Measurements from ENCODE around the gene SHISA5. TPM values are rescaled to one million over a fixed set of nuclear protein-coding genes. Genes with fewer than 3 reads are reported as not detected.
A peak's percentile ranks its signal among the peaks of the same experiment; 100 is the strongest.
"Not testable (repeated sequence)": the region's sequence is repeated elsewhere in the genome, so short reads cannot be mapped to it uniquely, and the experiment has no call there.

The SHISA5 gene
- polyA plus RNA-seq, 4 donors: 68.2 to 220 (median 106) TPM

DNA sequence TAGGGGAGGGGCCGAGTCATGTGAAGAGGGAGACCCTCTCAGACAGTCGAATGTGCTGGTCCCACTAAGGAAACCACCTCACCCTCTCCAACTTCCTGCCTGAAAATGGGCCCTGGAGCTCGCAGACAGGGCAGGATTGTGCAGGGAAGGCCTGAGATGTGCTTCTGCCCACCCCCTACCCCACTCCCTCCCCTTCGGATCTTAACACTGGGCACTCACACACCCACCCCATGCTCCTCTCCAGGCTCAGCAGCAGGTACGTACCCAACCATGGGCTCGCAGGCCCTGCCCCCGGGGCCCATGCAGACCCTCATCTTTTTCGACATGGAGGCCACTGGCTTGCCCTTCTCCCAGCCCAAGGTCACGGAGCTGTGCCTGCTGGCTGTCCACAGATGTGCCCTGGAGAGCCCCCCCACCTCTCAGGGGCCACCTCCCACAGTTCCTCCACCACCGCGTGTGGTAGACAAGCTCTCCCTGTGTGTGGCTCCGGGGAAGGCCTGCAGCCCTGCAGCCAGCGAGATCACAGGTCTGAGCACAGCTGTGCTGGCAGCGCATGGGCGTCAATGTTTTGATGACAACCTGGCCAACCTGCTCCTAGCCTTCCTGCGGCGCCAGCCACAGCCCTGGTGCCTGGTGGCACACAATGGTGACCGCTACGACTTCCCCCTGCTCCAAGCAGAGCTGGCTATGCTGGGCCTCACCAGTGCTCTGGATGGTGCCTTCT is 37.4 kb downstream of the SHISA5 start:
- 6 to 19% (median 6%) methylated on average over 19 of the region's 19 CpGs for WGBS, 3 donors
- peaks cover 14 to 56% (median 16%) of the 10 kb centered on the region in 3 donors for H3K4me1 ChIP-seq (ENCODE audit: control insufficient read depth in 3 of 3, insufficient read depth in 2 of 3, low read depth in 1 of 3, low read length in 2 of 3)
- H3K9me3 ChIP-seq (ENCODE audit: control insufficient read depth in 2 of 2, insufficient read depth in 1 of 2, low read depth in 1 of 2, low read length in 1 of 2): no peaks in the 10 kb centered on the region

DNA sequence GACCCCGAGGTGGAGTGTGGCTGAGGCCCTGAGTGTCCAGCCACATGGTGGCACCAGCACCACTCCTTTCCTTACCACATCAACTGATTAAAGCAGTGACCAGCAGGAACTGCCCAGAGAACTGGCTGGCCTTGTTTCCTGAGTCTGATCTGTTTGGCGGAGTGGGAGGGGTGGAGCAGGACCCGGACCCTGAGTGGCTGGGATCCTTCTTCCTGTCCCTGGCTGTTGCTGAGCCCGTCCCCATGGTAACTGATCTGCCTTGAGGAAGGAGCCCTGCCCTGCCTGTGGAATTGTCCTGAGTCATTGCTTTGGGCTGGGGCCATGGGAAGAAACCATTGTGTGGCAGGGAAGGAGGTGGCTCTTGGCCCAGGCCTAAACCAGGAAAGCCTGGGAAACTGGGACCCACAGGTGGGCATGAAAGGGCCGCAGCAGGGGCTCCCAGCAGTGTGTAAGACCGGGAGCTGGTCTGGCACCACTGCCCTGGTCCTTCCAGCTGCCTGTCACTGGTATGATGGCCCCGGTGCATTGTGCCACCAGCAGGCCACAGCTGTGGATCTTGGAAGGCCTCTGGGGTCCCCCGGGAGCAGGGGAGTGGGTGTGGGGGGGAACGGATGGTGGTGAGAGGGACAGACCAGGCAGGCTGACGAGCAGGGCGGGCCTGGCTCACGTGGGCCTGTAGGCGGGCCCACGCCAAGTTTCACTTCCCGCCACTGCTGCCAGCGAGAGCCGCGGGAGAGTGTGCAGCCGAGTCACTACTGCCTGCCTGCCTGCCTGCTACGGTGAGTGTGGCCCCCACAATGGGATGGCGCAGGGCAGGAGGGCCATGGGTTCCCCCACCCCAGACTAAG is 38.2 kb downstream of the SHISA5 start:
- 2 to 3% (median 2%) methylated on average over 18 to 21 of the region's 21 CpGs for WGBS, 3 donors
- peaks cover 14 to 51% (median 16%) of the 10 kb centered on the region in 3 donors for H3K4me1 ChIP-seq (ENCODE audit: control insufficient read depth in 3 of 3, insufficient read depth in 2 of 3, low read depth in 1 of 3, low read length in 2 of 3)
- FAIRE-seq: no peak

More for the DNA sequence above, 37.4 kb downstream of the SHISA5 start:
- FAIRE-seq (no peak), DNase-seq (peak in 1 of 2 donors; percentile 29)
- Histone ChIP-seq H3K36me3 (ENCODE audit: control insufficient read depth in 3 of 3, insufficient read depth in 2 of 3, low read depth in 1 of 3, low read length in 3 of 3) (peaks cover 0 to 77% (median 0%) of the 10 kb centered on the region in 3 donors), H3K27ac (ENCODE audit: low read depth in 1 of 3, low read length in 2 of 3) (peak overlapping the region; percentile 96 to 98 (median 98)), H3K4me3 (ENCODE audit: low read depth in 1 of 3, low read length in 3 of 3) (peak overlapping the region; percentile 52 to 70 (median 53)), H3K27me3 (ENCODE audit: control insufficient read depth in 3 of 3, insufficient read depth in 3 of 3, low read length in 3 of 3) (no peaks in the 10 kb centered on the region)

GRCh38 chr3:48465237-48465530 is 38.8 kb downstream of the SHISA5 start:
- Histone ChIP-seq H3K4me1 (ENCODE audit: control insufficient read depth in 3 of 3, insufficient read depth in 2 of 3, low read depth in 1 of 3, low read length in 2 of 3) (peaks cover 13 to 45% (median 14%) of the 10 kb centered on the region in 3 donors), H3K27ac (ENCODE audit: low read depth in 1 of 3, low read length in 2 of 3) (peak overlapping the region; percentile 96 to 98 (median 98)), H3K4me3 (ENCODE audit: low read depth in 1 of 3, low read length in 3 of 3) (no peak overlapping the region), H3K27me3 (ENCODE audit: control insufficient read depth in 3 of 3, insufficient read depth in 3 of 3, low read length in 3 of 3) (no peaks in the 10 kb centered on the region), H3K36me3 (ENCODE audit: control insufficient read depth in 3 of 3, insufficient read depth in 2 of 3, low read depth in 1 of 3, low read length in 3 of 3) (peaks cover 0 to 80% (median 2%) of the 10 kb centered on the region in 3 donors), H3K9me3 (ENCODE audit: control insufficient read depth in 2 of 2, insufficient read depth in 1 of 2, low read depth in 1 of 2, low read length in 1 of 2) (no peaks in the 10 kb centered on the region)
- 17 to 47% (median 24%) methylated on average over 7 of the region's 7 CpGs for WGBS, 3 donors
- FAIRE-seq (no peak), DNase-seq (no peak)

More for the DNA sequence above, 38.2 kb downstream of the SHISA5 start:
- DNase-seq: peak; percentile 97 to 99
- no peaks in the 10 kb centered on the region for H3K27me3 ChIP-seq (ENCODE audit: control insufficient read depth in 3 of 3, insufficient read depth in 3 of 3, low read length in 3 of 3)
- H3K27ac ChIP-seq (ENCODE audit: low read depth in 1 of 3, low read length in 2 of 3): peak overlapping the region; percentile 96 to 98 (median 98)
- peak overlapping the region; percentile 52 to 70 (median 53) for H3K4me3 ChIP-seq (ENCODE audit: low read depth in 1 of 3, low read length in 3 of 3)
- H3K9me3 ChIP-seq (ENCODE audit: control insufficient read depth in 2 of 2, insufficient read depth in 1 of 2, low read depth in 1 of 2, low read length in 1 of 2): no peaks in the 10 kb centered on the region
- peaks cover 0 to 80% (median 0%) of the 10 kb centered on the region in 3 donors for H3K36me3 ChIP-seq (ENCODE audit: control insufficient read depth in 3 of 3, insufficient read depth in 2 of 3, low read depth in 1 of 3, low read length in 3 of 3)

DNA sequence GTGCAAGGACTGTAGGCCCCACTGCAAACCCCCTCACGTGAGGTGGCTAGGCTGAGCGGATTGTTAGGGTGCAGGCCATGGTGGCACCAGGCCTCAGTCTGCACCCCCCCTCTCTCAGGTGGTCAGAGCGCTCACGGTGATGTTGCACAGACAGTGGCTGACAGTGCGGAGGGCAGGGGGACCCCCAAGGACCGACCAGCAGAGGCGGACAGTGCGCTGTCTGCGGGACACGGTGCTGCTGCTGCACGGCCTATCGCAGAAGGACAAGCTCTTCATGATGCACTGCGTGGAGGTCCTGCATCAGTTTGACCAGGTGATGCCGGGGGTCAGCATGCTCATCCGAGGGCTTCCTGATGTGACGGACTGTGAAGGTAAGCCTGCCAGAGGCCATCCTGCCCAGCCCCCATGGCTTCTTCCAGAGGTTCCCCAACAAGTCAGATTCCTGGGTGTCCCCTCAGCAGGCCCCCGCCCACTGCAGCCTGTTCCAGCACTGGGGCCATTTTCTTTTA is 39.2 kb downstream of the SHISA5 start:
- Histone ChIP-seq H3K4me3 (ENCODE audit: low read depth in 1 of 3, low read length in 3 of 3) (no peak overlapping the region), H3K36me3 (ENCODE audit: control insufficient read depth in 3 of 3, insufficient read depth in 2 of 3, low read depth in 1 of 3, low read length in 3 of 3) (peaks cover 0 to 80% (median 5%) of the 10 kb centered on the region in 3 donors), H3K4me1 (ENCODE audit: control insufficient read depth in 3 of 3, insufficient read depth in 2 of 3, low read depth in 1 of 3, low read length in 2 of 3) (peaks cover 12 to 41% (median 14%) of the 10 kb centered on the region in 3 donors), H3K9me3 (ENCODE audit: control insufficient read depth in 2 of 2, insufficient read depth in 1 of 2, low read depth in 1 of 2, low read length in 1 of 2) (no peaks in the 10 kb centered on the region), H3K27ac (ENCODE audit: low read depth in 1 of 3, low read length in 2 of 3) (peak overlapping the region; percentile 96 to 98 (median 98)), H3K27me3 (ENCODE audit: control insufficient read depth in 3 of 3, insufficient read depth in 3 of 3, low read length in 3 of 3) (no peaks in the 10 kb centered on the region)
- no peak for FAIRE-seq
- DNase-seq: no peak
- WGBS, 3 donors: 93 to 95% (median 94%) methylated on average over 17 of the region's 17 CpGs

DNA sequence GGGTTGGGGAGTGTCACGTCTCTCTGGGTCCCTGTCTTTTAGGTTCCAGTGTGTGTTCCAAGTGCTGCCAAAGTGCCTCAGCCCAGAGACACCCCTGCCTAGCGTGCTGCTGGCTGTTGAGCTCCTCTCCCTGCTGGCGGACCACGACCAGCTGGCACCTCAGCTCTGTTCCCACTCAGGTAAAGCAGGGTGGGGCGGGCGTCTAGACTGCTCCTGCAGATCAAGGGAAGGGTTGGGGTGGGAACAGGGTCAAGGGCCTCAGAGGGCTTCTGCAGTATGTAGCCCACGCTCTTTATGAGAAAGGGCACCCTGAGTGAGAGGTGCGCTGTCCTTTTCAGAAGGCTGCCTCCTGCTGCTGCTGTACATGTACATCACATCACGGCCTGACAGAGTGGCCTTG is 40.3 kb downstream of the SHISA5 start:
- Histone ChIP-seq H3K27ac (ENCODE audit: low read depth in 1 of 3, low read length in 2 of 3) (no peak overlapping the region), H3K4me1 (ENCODE audit: control insufficient read depth in 3 of 3, insufficient read depth in 2 of 3, low read depth in 1 of 3, low read length in 2 of 3) (peaks cover 8 to 37% (median 9%) of the 10 kb centered on the region in 3 donors), H3K27me3 (ENCODE audit: control insufficient read depth in 3 of 3, insufficient read depth in 3 of 3, low read length in 3 of 3) (no peaks in the 10 kb centered on the region), H3K36me3 (ENCODE audit: control insufficient read depth in 3 of 3, insufficient read depth in 2 of 3, low read depth in 1 of 3, low read length in 3 of 3) (peaks cover 2 to 75% (median 10%) of the 10 kb centered on the region in 3 donors), H3K4me3 (ENCODE audit: low read depth in 1 of 3, low read length in 3 of 3) (no peak overlapping the region), H3K9me3 (ENCODE audit: control insufficient read depth in 2 of 2, insufficient read depth in 1 of 2, low read depth in 1 of 2, low read length in 1 of 2) (no peaks in the 10 kb centered on the region)
- 82 to 93% (median 83%) methylated on average over 9 of the region's 9 CpGs for WGBS, 3 donors
- no peak for DNase-seq
- no peak for FAIRE-seq

DNA sequence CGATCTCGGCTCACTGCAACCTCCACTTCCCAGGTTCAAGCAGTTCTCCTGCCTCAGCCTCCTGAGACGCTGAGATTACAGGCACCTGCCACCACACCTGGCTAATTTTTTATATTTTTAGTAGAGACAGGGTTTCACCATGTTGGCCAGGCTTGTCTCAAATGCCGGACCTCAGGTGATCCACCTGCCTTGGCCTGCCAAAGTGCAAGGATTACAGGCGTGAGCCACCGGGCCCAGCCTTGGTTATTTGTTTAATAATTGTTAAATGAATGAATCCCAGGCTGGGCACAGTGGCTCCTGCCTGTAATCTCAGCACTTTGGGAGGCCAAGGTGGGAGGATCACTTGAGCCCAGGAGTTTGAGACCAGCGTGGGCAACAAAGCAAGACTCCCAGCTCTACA is 42.2 kb downstream of the SHISA5 start:
- WGBS, 3 donors: 65 to 85% (median 67%) methylated on average over 7 of the region's 7 CpGs
- not testable (repeated sequence) for H3K4me3 ChIP-seq (ENCODE audit: low read depth in 1 of 3, low read length in 3 of 3)

GRCh38 chr3:48460517-48460902 is 43.5 kb downstream of the SHISA5 start:
- H3K27ac ChIP-seq (ENCODE audit: low read depth in 1 of 3, low read length in 2 of 3): no peak overlapping the region
- no peak for DNase-seq
- no peaks in the 10 kb centered on the region for H3K9me3 ChIP-seq (ENCODE audit: control insufficient read depth in 2 of 2, insufficient read depth in 1 of 2, low read depth in 1 of 2, low read length in 1 of 2)
- peaks cover 0 to 6% (median 0%) of the 10 kb centered on the region in 3 donors for H3K4me1 ChIP-seq (ENCODE audit: control insufficient read depth in 3 of 3, insufficient read depth in 2 of 3, low read depth in 1 of 3, low read length in 2 of 3)
- H3K36me3 ChIP-seq (ENCODE audit: control insufficient read depth in 3 of 3, insufficient read depth in 2 of 3, low read depth in 1 of 3, low read length in 3 of 3): peaks cover 2 to 60% (median 10%) of the 10 kb centered on the region in 3 donors
- no peak overlapping the region for H3K4me3 ChIP-seq (ENCODE audit: low read depth in 1 of 3, low read length in 3 of 3)
- 88 to 96% (median 95%) methylated on average over 3 of the region's 3 CpGs for WGBS, 3 donors
- FAIRE-seq: no peak
- H3K27me3 ChIP-seq (ENCODE audit: control insufficient read depth in 3 of 3, insufficient read depth in 3 of 3, low read length in 3 of 3): no peaks in the 10 kb centered on the region

More for the DNA sequence above, 42.2 kb downstream of the SHISA5 start:
- peaks cover 0 to 19% (median 0%) of the 10 kb centered on the region in 3 donors for H3K4me1 ChIP-seq (ENCODE audit: control insufficient read depth in 3 of 3, insufficient read depth in 2 of 3, low read depth in 1 of 3, low read length in 2 of 3)
- H3K27ac ChIP-seq (ENCODE audit: low read depth in 1 of 3, low read length in 2 of 3); DNase-seq; FAIRE-seq; H3K27me3 ChIP-seq (ENCODE audit: control insufficient read depth in 3 of 3, insufficient read depth in 3 of 3, low read length in 3 of 3); H3K9me3 ChIP-seq (ENCODE audit: control insufficient read depth in 2 of 2, insufficient read depth in 1 of 2, low read depth in 1 of 2, low read length in 1 of 2): not testable (repeated sequence)
- peaks cover 2 to 58% (median 10%) of the 10 kb centered on the region in 3 donors for H3K36me3 ChIP-seq (ENCODE audit: control insufficient read depth in 3 of 3, insufficient read depth in 2 of 3, low read depth in 1 of 3, low read length in 3 of 3)

GRCh38 chr3:48459773-48460516 is 44.0 kb downstream of the SHISA5 start:
- FAIRE-seq: no peak
- DNase-seq: no peak
- no peak overlapping the region for H3K27ac ChIP-seq (ENCODE audit: low read depth in 1 of 3, low read length in 2 of 3)
- peaks cover 0 to under 1% (median 0%) of the 10 kb centered on the region in 3 donors for H3K4me1 ChIP-seq (ENCODE audit: control insufficient read depth in 3 of 3, insufficient read depth in 2 of 3, low read depth in 1 of 3, low read length in 2 of 3)
- H3K4me3 ChIP-seq (ENCODE audit: low read depth in 1 of 3, low read length in 3 of 3): no peak overlapping the region
- WGBS, 3 donors: 86 to 95% (median 90%) methylated on average over 7 of the region's 7 CpGs
- no peaks in the 10 kb centered on the region for H3K9me3 ChIP-seq (ENCODE audit: control insufficient read depth in 2 of 2, insufficient read depth in 1 of 2, low read depth in 1 of 2, low read length in 1 of 2)
- no peaks in the 10 kb centered on the region for H3K27me3 ChIP-seq (ENCODE audit: control insufficient read depth in 3 of 3, insufficient read depth in 3 of 3, low read length in 3 of 3)
- H3K36me3 ChIP-seq (ENCODE audit: control insufficient read depth in 3 of 3, insufficient read depth in 2 of 3, low read depth in 1 of 3, low read length in 3 of 3): peaks cover 2 to 62% (median 10%) of the 10 kb centered on the region in 3 donors

Data from small intestine (tissue), 7 donors.